Measurements from ENCODE around the gene SMARCA2. TPM values are rescaled to one million over a fixed set of nuclear protein-coding genes. Genes with fewer than 3 reads are reported as not detected.
A peak's percentile ranks its signal among the peaks of the same experiment; 100 is the strongest.

The SMARCA2 gene
- total and polyA plus RNA-seq, 4 donors: 18.8 to 67.0 (median 41.1) TPM

DNA sequence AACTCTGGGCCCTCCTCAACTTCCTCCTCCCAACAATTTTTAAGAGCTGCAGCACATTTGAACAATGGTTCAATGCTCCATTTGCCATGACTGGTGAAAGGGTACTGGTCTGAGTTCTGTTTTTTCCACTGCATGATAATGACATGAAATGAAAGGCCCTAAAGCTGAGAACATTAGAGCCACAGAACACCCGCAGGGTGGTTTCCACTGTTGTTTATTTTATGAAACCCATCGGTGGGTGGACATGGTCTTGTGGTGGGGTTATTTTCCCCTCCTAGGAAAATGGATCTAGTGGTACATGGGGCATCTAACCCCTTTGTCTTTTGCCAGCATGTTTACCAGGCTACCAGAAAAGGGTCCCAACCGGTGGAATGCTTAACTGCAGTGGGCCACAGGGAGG, 71.8 kb downstream of the SMARCA2 start:
- Histone ChIP-seq H3K27me3 (ENCODE audit: control insufficient read depth in 4 of 4, insufficient read depth in 4 of 4, low read length in 3 of 4) (no peaks in the 10 kb centered on the region), H3K9me3 (ENCODE audit: control insufficient read depth in 4 of 4, low read length in 3 of 4) (no peaks in the 10 kb centered on the region), H3K4me3 (ENCODE audit: low read depth in 1 of 3, low read length in 3 of 3) (no peak overlapping the region), H3K9ac (ENCODE audit: low read depth in 1 of 2, low read length in 2 of 2) (no peak overlapping the region), H3K4me1 (ENCODE audit: control insufficient read depth in 4 of 4, insufficient read depth in 4 of 4, low read length in 3 of 4) (no peaks in the 10 kb centered on the region), H3K27ac (ENCODE audit: low read depth in 1 of 2, low read length in 2 of 2) (no peak overlapping the region), H3K36me3 (ENCODE audit: control insufficient read depth in 4 of 4, insufficient read depth in 3 of 4, low read depth in 1 of 4, low read length in 3 of 4) (peaks cover 7 to 80% (median 68%) of the 10 kb centered on the region in 4 donors)
- TF ChIP-seq RAD21 (IDR thresholded peaks at IDR 0.05) (no peak), JUND (IDR thresholded peaks at IDR 0.05) (no peak), NR2F2 (IDR thresholded peaks at IDR 0.05) (no peak), RXRA (IDR thresholded peaks at IDR 0.05) (no peak), EGR1 (IDR thresholded peaks at IDR 0.05; ENCODE audit: low read depth in 2 of 2) (no peak), GABPA (IDR thresholded peaks at IDR 0.05 in 1 of 2, conservative IDR thresholded peaks at IDR 0.05 in 1 of 2) (no peak), TAF1 (conservative IDR thresholded peaks at IDR 0.05) (no peak), SP1 (IDR thresholded peaks at IDR 0.05) (no peak), FOXA1 (IDR thresholded peaks at IDR 0.05) (no peak), FOXA2 (IDR thresholded peaks at IDR 0.05) (no peak), YY1 (IDR thresholded peaks at IDR 0.05) (no peak)
- TF ChIP-seq, protein P1, sequence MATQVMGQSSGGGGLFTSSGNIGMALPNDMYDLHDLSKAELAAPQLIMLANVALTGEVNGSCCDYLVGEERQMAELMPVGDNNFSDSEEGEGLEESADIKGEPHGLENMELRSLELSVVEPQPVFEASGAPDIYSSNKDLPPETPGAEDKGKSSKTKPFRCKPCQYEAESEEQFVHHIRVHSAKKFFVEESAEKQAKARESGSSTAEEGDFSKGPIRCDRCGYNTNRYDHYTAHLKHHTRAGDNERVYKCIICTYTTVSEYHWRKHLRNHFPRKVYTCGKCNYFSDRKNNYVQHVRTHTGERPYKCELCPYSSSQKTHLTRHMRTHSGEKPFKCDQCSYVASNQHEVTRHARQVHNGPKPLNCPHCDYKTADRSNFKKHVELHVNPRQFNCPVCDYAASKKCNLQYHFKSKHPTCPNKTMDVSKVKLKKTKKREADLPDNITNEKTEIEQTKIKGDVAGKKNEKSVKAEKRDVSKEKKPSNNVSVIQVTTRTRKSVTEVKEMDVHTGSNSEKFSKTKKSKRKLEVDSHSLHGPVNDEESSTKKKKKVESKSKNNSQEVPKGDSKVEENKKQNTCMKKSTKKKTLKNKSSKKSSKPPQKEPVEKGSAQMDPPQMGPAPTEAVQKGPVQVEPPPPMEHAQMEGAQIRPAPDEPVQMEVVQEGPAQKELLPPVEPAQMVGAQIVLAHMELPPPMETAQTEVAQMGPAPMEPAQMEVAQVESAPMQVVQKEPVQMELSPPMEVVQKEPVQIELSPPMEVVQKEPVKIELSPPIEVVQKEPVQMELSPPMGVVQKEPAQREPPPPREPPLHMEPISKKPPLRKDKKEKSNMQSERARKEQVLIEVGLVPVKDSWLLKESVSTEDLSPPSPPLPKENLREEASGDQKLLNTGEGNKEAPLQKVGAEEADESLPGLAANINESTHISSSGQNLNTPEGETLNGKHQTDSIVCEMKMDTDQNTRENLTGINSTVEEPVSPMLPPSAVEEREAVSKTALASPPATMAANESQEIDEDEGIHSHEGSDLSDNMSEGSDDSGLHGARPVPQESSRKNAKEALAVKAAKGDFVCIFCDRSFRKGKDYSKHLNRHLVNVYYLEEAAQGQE (IDR thresholded peaks at IDR 0.05): no peak
- TF ChIP-seq, protein P2, sequence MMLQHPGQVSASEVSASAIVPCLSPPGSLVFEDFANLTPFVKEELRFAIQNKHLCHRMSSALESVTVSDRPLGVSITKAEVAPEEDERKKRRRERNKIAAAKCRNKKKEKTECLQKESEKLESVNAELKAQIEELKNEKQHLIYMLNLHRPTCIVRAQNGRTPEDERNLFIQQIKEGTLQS (IDR thresholded peaks at IDR 0.05): no peak
- TF ChIP-seq, protein P3, sequence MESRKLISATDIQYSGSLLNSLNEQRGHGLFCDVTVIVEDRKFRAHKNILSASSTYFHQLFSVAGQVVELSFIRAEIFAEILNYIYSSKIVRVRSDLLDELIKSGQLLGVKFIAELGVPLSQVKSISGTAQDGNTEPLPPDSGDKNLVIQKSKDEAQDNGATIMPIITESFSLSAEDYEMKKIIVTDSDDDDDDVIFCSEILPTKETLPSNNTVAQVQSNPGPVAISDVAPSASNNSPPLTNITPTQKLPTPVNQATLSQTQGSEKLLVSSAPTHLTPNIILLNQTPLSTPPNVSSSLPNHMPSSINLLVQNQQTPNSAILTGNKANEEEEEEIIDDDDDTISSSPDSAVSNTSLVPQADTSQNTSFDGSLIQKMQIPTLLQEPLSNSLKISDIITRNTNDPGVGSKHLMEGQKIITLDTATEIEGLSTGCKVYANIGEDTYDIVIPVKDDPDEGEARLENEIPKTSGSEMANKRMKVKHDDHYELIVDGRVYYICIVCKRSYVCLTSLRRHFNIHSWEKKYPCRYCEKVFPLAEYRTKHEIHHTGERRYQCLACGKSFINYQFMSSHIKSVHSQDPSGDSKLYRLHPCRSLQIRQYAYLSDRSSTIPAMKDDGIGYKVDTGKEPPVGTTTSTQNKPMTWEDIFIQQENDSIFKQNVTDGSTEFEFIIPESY (IDR thresholded peaks at IDR 0.05): no peak
- 92% methylated on average over 3 of the region's 3 CpGs for WGBS
- DNase-seq (ENCODE audit: low spot score): no peak

DNA sequence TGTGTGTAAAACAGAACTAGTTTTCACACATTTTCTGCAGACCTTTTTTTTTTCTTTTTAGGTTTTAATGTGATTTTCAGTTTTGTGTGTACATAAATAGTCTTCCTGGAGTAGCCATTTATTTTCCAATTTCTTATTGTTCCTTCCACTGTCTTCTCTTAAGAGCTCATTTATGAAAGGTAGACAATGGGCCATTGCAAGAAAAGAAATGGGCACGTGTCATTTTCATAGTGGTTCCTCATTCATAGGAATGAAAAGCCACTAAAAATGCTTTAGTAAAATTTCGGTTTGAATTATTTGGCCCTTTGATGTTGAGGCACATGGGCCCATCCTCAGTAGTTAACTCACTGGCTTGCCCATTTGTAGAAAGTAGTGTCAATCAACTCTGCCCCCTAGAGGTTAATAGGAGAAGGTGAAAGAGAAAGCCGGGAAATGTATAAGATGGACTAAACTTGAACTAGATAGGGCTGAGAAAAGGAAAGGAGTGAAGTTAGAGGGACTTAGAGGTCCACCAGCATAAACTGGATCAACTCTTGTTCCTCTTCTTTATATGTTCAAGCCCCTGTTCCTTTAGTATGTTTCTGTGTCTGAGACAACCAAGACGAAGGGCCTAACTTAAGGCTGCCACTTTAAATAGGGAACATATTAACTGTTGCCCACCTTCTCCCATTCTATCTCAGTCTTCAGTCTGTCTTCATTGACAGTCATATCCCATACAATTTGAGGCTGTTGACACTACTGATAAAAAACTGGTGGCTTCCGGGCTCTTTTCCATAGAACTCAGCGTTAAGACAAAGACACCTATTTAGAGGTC, 72.6 kb downstream of the SMARCA2 start:
- Histone ChIP-seq H3K27me3 (ENCODE audit: control insufficient read depth in 4 of 4, insufficient read depth in 4 of 4, low read length in 3 of 4) (no peaks in the 10 kb centered on the region), H3K4me1 (ENCODE audit: control insufficient read depth in 4 of 4, insufficient read depth in 4 of 4, low read length in 3 of 4) (no peaks in the 10 kb centered on the region), H3K4me3 (ENCODE audit: low read depth in 1 of 3, low read length in 3 of 3) (no peak overlapping the region), H3K9ac (ENCODE audit: low read depth in 1 of 2, low read length in 2 of 2) (no peak overlapping the region), H3K27ac (ENCODE audit: low read depth in 1 of 2, low read length in 2 of 2) (no peak overlapping the region), H3K9me3 (ENCODE audit: control insufficient read depth in 4 of 4, low read length in 3 of 4) (no peaks in the 10 kb centered on the region), H3K36me3 (ENCODE audit: control insufficient read depth in 4 of 4, insufficient read depth in 3 of 4, low read depth in 1 of 4, low read length in 3 of 4) (peaks cover 6 to 75% (median 66%) of the 10 kb centered on the region in 4 donors)
- 81% methylated on average over 6 of the region's 6 CpGs for WGBS
- no peak for TF ChIP-seq YY1 (IDR thresholded peaks at IDR 0.05)
- TF ChIP-seq RAD21 (IDR thresholded peaks at IDR 0.05): peak; percentile 80 to 81
- TF ChIP-seq, protein P4, sequence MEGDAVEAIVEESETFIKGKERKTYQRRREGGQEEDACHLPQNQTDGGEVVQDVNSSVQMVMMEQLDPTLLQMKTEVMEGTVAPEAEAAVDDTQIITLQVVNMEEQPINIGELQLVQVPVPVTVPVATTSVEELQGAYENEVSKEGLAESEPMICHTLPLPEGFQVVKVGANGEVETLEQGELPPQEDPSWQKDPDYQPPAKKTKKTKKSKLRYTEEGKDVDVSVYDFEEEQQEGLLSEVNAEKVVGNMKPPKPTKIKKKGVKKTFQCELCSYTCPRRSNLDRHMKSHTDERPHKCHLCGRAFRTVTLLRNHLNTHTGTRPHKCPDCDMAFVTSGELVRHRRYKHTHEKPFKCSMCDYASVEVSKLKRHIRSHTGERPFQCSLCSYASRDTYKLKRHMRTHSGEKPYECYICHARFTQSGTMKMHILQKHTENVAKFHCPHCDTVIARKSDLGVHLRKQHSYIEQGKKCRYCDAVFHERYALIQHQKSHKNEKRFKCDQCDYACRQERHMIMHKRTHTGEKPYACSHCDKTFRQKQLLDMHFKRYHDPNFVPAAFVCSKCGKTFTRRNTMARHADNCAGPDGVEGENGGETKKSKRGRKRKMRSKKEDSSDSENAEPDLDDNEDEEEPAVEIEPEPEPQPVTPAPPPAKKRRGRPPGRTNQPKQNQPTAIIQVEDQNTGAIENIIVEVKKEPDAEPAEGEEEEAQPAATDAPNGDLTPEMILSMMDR (IDR thresholded peaks at IDR 0.05; ENCODE audit: low read depth, low read length, missing input control): peak; percentile 59
- no peak for DNase-seq (ENCODE audit: low spot score)

Data from liver (tissue), 9 donors.